Endothelial cell of umbilical vein (primary cell): ENCODE measurements around the gene TNFRSF8. TPM values are rescaled to one million over a fixed set of nuclear protein-coding genes. Genes with fewer than 3 reads are reported as not detected.

Experiments used
- BruUV-seq: library from RNA; stranded (reverse); fragments of 400-500 nt; replicated peaks from 2 replicates; lab custom pipeline; 2021; lab: Mats Ljungman, UMichigan
- CTCF ChIA-PET: fragments of 300-600, 350-600 bp; sonication (Branson Sonifier 250); formaldehyde crosslinking; loops from one replicate; lab custom pipeline; 2021; ENCODE audit warnings: antibody characterized with exemption, inconsistent platforms; lab: Charles Lee
- POLR2A ChIA-PET: fragments of 300-600, 350-600 bp; sonication (Branson Sonifier 250); formaldehyde crosslinking; loops from one replicate; lab custom pipeline; 2021; ENCODE audit warnings: antibody characterized with exemption, inconsistent platforms; lab: Charles Lee
- DNase-seq: peaks from one replicate; pipeline ENCODE4 v3.0.0-alpha.2; 2011; ENCODE audit warnings: low read depth, low spot score
- FAIRE-seq: peaks from 2 replicates; lab custom pipeline; 2011; peaks lifted over from hg19 to GRCh38; lab: Jason Lieb, UNC
- H2AFZ ChIP-seq: 2 replicates; pipeline ENCODE4 v1.6.0; 2012; ENCODE audit warnings: low read depth, low read length, control low read depth, inconsistent platforms
- H3K27ac ChIP-seq: 2 replicates; pipeline ENCODE4 v1.5.1; 2011; ENCODE audit warnings: low read depth, mild to moderate bottlenecking, control low read depth, low read length, moderate library complexity; ENCODE audit not compliant: insufficient read depth
- H3K27me3 ChIP-seq, 2 experiments: 2 replicates each; pipeline versions ENCODE4 v1.6.0 to v1.6.1; 2011; ENCODE audit warnings: low read length in 2 of 2, mixed read lengths in 1 of 2; ENCODE audit not compliant: control insufficient read depth in 2 of 2, insufficient read depth in 2 of 2
- H3K36me3 ChIP-seq, 2 experiments: 2 replicates in 1 of 2; 3 replicates in 1 of 2; pipeline ENCODE4 v1.5.1; 2011; ENCODE audit warnings: low read length in 2 of 2, mild to moderate bottlenecking in 1 of 2, moderate library complexity in 1 of 2; ENCODE audit not compliant: control insufficient read depth in 2 of 2, insufficient read depth in 2 of 2; ENCODE audit errors: extremely low read depth in 1 of 2
- H3K4me1 ChIP-seq: 3 replicates; pipeline ENCODE4 v1.5.1; 2011; ENCODE audit warnings: mild to moderate bottlenecking, low read length; ENCODE audit not compliant: control insufficient read depth, insufficient read depth; ENCODE audit errors: extremely low read depth
- H3K4me2 ChIP-seq: 2 replicates; pipeline ENCODE4 v1.6.1; 2011; ENCODE audit warnings: low read length, control low read depth, mixed read lengths; ENCODE audit not compliant: insufficient read depth
- H3K4me3 ChIP-seq, 3 experiments: fragments of 200-600 bp in 1 of 3; sonication (generic), shearing (Covaris generic) in 1 of 3; replicated peaks in 1 of 3; 2 replicates each; pipeline ENCODE4 v1.5.1; 2011 to 2016; ENCODE audit warnings: control low read depth in 3 of 3, low read length in 3 of 3, mild to moderate bottlenecking in 2 of 3, inconsistent platforms in 1 of 3, low read depth in 1 of 3, moderate library complexity in 1 of 3; ENCODE audit not compliant: insufficient read depth in 1 of 3
- H3K79me2 ChIP-seq: 2 replicates; pipeline ENCODE4 v1.6.0; 2012; ENCODE audit warnings: low read length, inconsistent platforms; ENCODE audit not compliant: control insufficient read depth, insufficient read depth
- H3K9ac ChIP-seq: replicated peaks from 2 replicates; pipeline ENCODE3; 2011; ENCODE audit warnings: low read length, control low read depth; ENCODE audit not compliant: insufficient read depth; ENCODE audit errors: extremely low read depth
- H3K9me1 ChIP-seq: replicated peaks from 3 replicates; pipeline ENCODE4 v1.6.0; 2011; ENCODE audit warnings: mild to moderate bottlenecking, low read length; ENCODE audit not compliant: control insufficient read depth, insufficient read depth; ENCODE audit errors: extremely low read depth
- H3K9me3 ChIP-seq: replicated peaks from 2 replicates; pipeline ENCODE4 v1.5.1; 2012; ENCODE audit warnings: low read length, inconsistent platforms; ENCODE audit not compliant: control insufficient read depth, insufficient read depth
- H4K20me1 ChIP-seq: replicated peaks from 2 replicates; pipeline ENCODE3; 2011; ENCODE audit warnings: mild to moderate bottlenecking, low read length; ENCODE audit not compliant: control insufficient read depth, insufficient read depth; ENCODE audit errors: extremely low read depth
- CTCF ChIP-seq, 2 donors: IDR thresholded peaks; 1 replicate in 1 of 2; 2 replicates in 1 of 2; pipeline ENCODE4 v1.5.1; 2011; ENCODE audit warnings: low read length in 2 of 2, mild to moderate bottlenecking in 2 of 2, moderate library complexity in 2 of 2, control low read depth in 1 of 2, inconsistent platforms in 1 of 2, low read depth in 1 of 2; ENCODE audit not compliant: insufficient read depth in 1 of 2; ENCODE audit errors: extremely low read depth in 1 of 2
- EZH2 ChIP-seq: IDR thresholded peaks from 2 replicates; pipeline ENCODE4 v1.6.1; 2012; ENCODE audit warnings: borderline replicate concordance, low read depth, mild to moderate bottlenecking, moderate library complexity, low read length, inconsistent platforms; ENCODE audit not compliant: severe bottlenecking
- FOS ChIP-seq: IDR thresholded peaks from 2 replicates; pipeline ENCODE4 v1.6.1; 2011; ENCODE audit warnings: mild to moderate bottlenecking, low read length, moderate library complexity, borderline replicate concordance; ENCODE audit not compliant: insufficient read depth
- GATA2 ChIP-seq: IDR thresholded peaks from 2 replicates; pipeline ENCODE4 v1.7.0; 2011; ENCODE audit warnings: low read depth, mild to moderate bottlenecking, moderate library complexity, mixed read lengths, low read length; ENCODE audit not compliant: insufficient read length, insufficient read depth
- JUN ChIP-seq: IDR thresholded peaks from 2 replicates; pipeline ENCODE4 v1.6.1; 2011; ENCODE audit warnings: borderline replicate concordance, low read depth; ENCODE audit not compliant: insufficient read length, insufficient read depth
- MAX ChIP-seq: IDR thresholded peaks from 2 replicates; pipeline ENCODE4 v1.6.1; 2011; ENCODE audit not compliant: insufficient read depth, insufficient read length
- MYC ChIP-seq: IDR thresholded peaks from one replicate; pipeline ENCODE4 v1.6.1; 2011; ENCODE audit warnings: mild to moderate bottlenecking, low read depth, low read length
- POLR2A ChIP-seq: IDR thresholded peaks from 2 replicates; pipeline ENCODE4 v1.6.1; 2012; ENCODE audit warnings: low read depth, mild to moderate bottlenecking, control low read depth, low read length
- POLR2AphosphoS5 ChIP-seq: IDR thresholded peaks from 2 replicates; pipeline ENCODE4 v1.6.1; 2012; ENCODE audit warnings: low read depth, mild to moderate bottlenecking, control low read depth, low read length, moderate library complexity; ENCODE audit not compliant: insufficient read depth
- dilution Hi-C: fragments of 300-500 bp; cut with MboI; formaldehyde crosslinking; loops from one replicate; pipeline ENCODE4 v1.15.0; 2019; ENCODE audit warnings: low sequenced_read_pairs; ENCODE audit not compliant: extremely low pct_ligation_motif_present
- intact Hi-C: fragments of 100-400 bp; cut with micrococcal nuclease; formaldehyde crosslinking; loops from one replicate; pipeline ENCODE4 v1.10.0; 2022
- polyA plus RNA-seq, 4 experiments: library from polyadenylated mRNA; depleted of rRNA in 3 of 4; stranded (reverse) in 3 of 4; unstranded in 1 of 4; fragments of >200 nt; gene quantifications; 2 replicates each; pipeline versions ENCODE4 v1.2.1 to v1.2.3, GENCODE V29; 2011 to 2012; ENCODE audit warnings: missing spikeins in 1 of 4
- total RNA-seq: library from RNA; stranded (reverse); gene quantifications from 2 replicates; pipeline ENCODE4 v1.2.3, GENCODE V29; 2021

The TNFRSF8 gene
- total and polyA plus RNA-seq, 2 donors (not counting 3 experiments of a cell fraction or from before 2014, with no cell fraction given), result 0.47 TPM; not detected in 1

GRCh38 chr1:12096615-12097014 is 33.5 kb downstream of the TNFRSF8 start:
- no peak for TF ChIP-seq EZH2
- TF ChIP-seq POLR2A, result no peak
- TF ChIP-seq POLR2AphosphoS5, result no peak
- TF ChIP-seq FOS, result no peak
- no peak for TF ChIP-seq MAX
- TF ChIP-seq MYC, result no peak
- no peak for TF ChIP-seq GATA2
- no peak for TF ChIP-seq JUN
- no peak for TF ChIP-seq CTCF (IDR thresholded peaks at IDR 0.05; ENCODE audit: extremely low read depth in 1 of 2, insufficient read depth in 1 of 2, low read depth in 1 of 2, low read length in 2 of 2)
- BruUV-seq, result no TSS peak
- no peaks in the 10 kb centered on the region for H4K20me1 ChIP-seq
- CTCF ChIA-PET, result interaction anchor here (1.1 to 1.2 kb wide), 2 partner anchors 17 to 28 kb away, joined by 3 to 5 read pairs; no protein-coding TSS in a partner anchor
- no peak overlapping the region for H3K27ac ChIP-seq
- H3K9ac ChIP-seq, result no peak overlapping the region
- no peaks in the 10 kb centered on the region for H3K27me3 ChIP-seq
- H3K9me1 ChIP-seq, result no peaks in the 10 kb centered on the region
- no peak overlapping the region for H3K4me3 ChIP-seq
- H2AFZ ChIP-seq, result no peak overlapping the region
- no peaks in the 10 kb centered on the region for H3K4me1 ChIP-seq
- POLR2A ChIA-PET, result no interaction called here
- intact Hi-C loops (no loop called here), dilution Hi-C loops (no loop called here)
- FAIRE-seq (no peak), DNase-seq (no peak)
- H3K9me3 ChIP-seq, result no peaks in the 10 kb centered on the region
- H3K79me2 ChIP-seq, result no peaks in the 10 kb centered on the region
- H3K36me3 ChIP-seq, result no peaks in the 10 kb centered on the region
- no peak overlapping the region for H3K4me2 ChIP-seq
